ENCODE data around the gene LCP1.
"Not testable (repeated sequence)": the region's sequence is repeated elsewhere in the genome, so short reads cannot be mapped to it uniquely, and the experiment has no call there.

Gene LCP1

DNA sequence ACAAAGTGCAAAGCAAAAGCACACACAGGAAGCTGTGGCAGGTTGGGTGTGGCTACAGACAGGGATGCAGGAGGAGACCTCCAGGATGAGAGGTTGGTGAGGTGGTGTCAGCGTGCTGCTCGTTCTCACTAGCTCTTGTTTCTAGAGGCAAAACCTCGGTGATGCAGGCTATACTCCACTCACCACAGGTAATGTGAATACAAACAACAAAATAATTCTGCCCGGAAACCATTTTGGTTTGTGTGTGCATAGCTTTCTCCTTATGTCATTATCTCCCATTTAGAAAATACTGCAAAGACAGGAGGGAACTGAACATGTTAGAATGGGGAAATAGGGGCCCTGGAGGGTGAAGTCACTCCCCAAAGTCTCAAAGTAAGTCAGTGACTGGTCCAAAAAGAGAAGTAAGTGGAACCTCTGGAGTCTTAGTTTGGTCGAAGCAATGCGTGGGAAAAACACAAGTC, 9.4 kb downstream of the LCP1 start:
- DNase-seq: no peak
- Mint-ChIP-seq H3K4me3 (peak overlapping the region; percentile 97), H3K9me3 (no peaks in the 10 kb centered on the region), H3K36me3 (ENCODE audit: low read depth) (peaks cover 99% of the 10 kb centered on the region), H3K27me3 (no peaks in the 10 kb centered on the region), H3K4me1 (ENCODE audit: low read depth) (peaks cover 96% of the 10 kb centered on the region), H3K27ac (peak overlapping the region; percentile 98)

DNA sequence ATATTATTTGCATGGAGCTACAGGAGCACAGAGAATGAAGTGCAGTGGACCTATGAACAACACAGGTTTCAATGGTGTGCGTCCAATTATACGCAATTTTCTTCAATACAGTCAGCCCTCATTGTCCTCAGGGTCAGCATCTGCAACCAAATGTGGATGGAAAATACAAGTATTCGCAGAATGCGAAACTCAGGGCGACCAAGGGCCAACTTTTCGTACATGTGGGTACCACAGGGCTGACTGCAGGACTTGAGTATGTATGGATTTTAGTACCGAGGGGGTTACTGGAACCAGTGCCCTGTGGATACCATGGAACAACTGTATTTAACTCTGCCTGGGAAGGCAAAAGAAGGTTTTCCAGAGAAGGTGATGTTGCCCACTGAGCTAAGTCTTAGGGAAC, 10.2 kb downstream of the LCP1 start:
- DNase-seq: no peak
- peak overlapping the region; percentile 98 for H3K27ac Mint-ChIP-seq
- no peaks in the 10 kb centered on the region for H3K27me3 Mint-ChIP-seq
- peak overlapping the region; percentile 97 for H3K4me3 Mint-ChIP-seq
- H3K9me3 Mint-ChIP-seq: no peaks in the 10 kb centered on the region
- H3K4me1 Mint-ChIP-seq (ENCODE audit: low read depth): peaks cover 98% of the 10 kb centered on the region
- H3K36me3 Mint-ChIP-seq (ENCODE audit: low read depth): peaks cover 98% of the 10 kb centered on the region

DNA sequence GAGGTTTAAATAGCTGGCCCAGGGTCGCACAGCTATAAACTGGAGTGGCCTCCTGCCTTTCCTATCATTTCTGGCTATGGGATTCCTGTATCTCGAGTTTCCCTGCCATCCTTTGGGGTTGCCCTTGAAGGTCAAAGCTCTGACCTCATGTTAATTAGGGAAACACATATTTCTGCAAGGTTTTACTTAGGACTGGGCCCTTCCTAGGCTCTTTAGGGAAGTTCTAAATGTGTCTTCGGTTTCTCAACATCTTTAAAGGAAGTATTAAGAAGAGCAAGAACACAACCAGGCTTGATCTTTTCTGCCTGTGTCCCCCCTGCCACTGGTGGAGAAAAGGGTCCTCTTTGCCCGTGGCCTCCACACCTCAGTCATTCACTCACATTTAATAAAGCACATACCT, 10.8 kb downstream of the LCP1 start:
- peak overlapping the region; percentile 97 for H3K4me3 Mint-ChIP-seq
- peaks cover 94% of the 10 kb centered on the region for H3K36me3 Mint-ChIP-seq (ENCODE audit: low read depth)
- peak overlapping the region; percentile 98 for H3K27ac Mint-ChIP-seq
- no peaks in the 10 kb centered on the region for H3K27me3 Mint-ChIP-seq
- no peak for DNase-seq
- H3K4me1 Mint-ChIP-seq (ENCODE audit: low read depth): peaks cover 98% of the 10 kb centered on the region
- H3K9me3 Mint-ChIP-seq: no peaks in the 10 kb centered on the region

DNA sequence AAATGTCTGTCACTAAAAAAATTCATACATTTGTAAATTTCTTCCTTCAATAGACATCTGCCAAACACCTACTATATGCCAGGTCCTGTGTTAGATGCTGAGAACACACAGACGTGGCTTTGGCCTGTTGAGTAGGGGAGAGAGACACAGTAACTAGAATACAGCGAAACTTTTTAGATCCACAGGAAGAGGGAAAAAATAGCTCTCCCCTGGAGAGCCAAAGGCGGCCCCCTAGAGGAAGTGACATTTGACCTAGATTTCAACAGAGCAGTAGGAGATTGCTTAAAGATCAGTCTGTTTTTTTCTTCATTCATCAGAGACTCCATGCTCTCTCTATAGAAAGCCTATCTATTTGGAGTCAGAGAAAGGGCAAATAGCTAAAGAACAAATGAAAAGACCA, 11.3 kb downstream of the LCP1 start:
- peaks cover 89% of the 10 kb centered on the region for H3K36me3 Mint-ChIP-seq (ENCODE audit: low read depth)
- DNase-seq: no peak

DNA sequence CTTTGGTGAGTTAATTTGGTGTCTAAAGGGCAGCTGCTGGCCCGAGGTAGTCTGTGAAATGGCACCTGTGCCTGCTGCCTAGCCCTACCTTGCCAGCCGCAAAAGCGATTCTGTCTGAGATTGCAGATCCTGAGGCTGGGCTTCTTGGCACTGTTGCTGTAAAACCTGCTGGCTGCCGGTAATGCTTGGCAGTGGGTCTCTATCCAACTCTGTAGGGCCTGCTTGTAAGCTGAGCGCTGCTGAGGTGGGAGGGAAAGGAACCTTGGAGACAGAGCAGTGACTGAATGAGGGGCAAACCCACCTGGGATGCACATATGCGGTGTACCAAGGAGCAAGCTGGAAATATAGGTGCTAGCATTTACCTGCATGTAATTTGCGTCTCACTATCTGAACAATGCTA, 11.7 kb downstream of the LCP1 start:
- Mint-ChIP-seq H3K36me3 (ENCODE audit: low read depth) (peaks cover 84% of the 10 kb centered on the region), H3K27ac (peak overlapping the region; percentile 98), H3K27me3 (no peaks in the 10 kb centered on the region), H3K9me3 (no peaks in the 10 kb centered on the region), H3K4me1 (ENCODE audit: low read depth) (peaks cover 96% of the 10 kb centered on the region), H3K4me3 (peak overlapping the region; percentile 97)
- no peak for DNase-seq

More for the DNA sequence above, 11.3 kb downstream of the LCP1 start:
- Mint-ChIP-seq H3K4me3 (peak overlapping the region; percentile 97), H3K27ac (peak overlapping the region; percentile 98), H3K4me1 (ENCODE audit: low read depth) (peaks cover 97% of the 10 kb centered on the region), H3K27me3 (no peaks in the 10 kb centered on the region), H3K9me3 (no peaks in the 10 kb centered on the region)

DNA sequence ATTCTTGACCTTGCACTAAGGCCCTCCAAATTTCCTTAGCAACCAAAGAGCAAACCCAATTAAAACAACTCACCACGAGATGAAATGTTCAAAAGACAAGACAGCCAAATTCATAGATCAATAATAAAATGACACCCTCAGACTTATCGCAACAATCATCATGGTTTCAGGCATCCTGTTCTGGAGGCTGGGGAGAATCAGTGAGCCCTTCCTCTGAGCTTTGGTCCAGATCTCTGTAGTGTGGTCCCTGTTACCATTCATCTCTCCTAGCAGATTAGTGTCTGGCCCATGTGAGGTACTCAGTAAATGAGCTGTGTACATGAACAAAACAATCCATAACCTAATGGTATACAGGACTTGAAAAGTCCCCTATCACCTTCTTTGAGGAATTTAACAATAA, 12.2 kb downstream of the LCP1 start:
- Mint-ChIP-seq H3K9me3 (no peaks in the 10 kb centered on the region), H3K36me3 (ENCODE audit: low read depth) (peaks cover 81% of the 10 kb centered on the region), H3K27ac (peak overlapping the region; percentile 98), H3K4me3 (peak overlapping the region; percentile 97), H3K27me3 (no peaks in the 10 kb centered on the region), H3K4me1 (ENCODE audit: low read depth) (peaks cover 95% of the 10 kb centered on the region)
- DNase-seq: no peak

DNA sequence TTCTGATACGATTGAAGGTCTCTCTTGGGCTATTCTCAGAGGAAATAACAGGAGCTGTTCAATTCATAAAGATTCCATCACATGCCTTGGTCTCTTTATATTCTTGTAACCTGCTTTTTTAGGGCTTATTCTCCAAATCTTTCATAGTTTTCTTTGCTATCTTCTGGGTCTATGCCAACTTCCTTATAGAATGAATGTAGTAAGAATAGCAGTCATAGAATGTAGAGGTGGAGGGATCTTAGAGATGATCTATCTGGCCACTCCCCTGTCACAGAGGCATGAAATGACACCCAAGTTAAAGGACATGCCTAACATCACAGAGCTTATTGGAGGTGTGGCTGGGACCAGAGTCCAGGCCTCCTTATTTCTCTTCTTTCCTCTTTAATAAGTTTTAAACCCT, 13.2 kb downstream of the LCP1 start:
- no peaks in the 10 kb centered on the region for H3K9me3 Mint-ChIP-seq
- peak overlapping the region; percentile 98 for H3K27ac Mint-ChIP-seq
- peaks cover 97% of the 10 kb centered on the region for H3K4me1 Mint-ChIP-seq (ENCODE audit: low read depth)
- H3K27me3 Mint-ChIP-seq: no peaks in the 10 kb centered on the region
- H3K4me3 Mint-ChIP-seq: peak overlapping the region; percentile 97
- peaks cover 81% of the 10 kb centered on the region for H3K36me3 Mint-ChIP-seq (ENCODE audit: low read depth)
- DNase-seq: no peak

DNA sequence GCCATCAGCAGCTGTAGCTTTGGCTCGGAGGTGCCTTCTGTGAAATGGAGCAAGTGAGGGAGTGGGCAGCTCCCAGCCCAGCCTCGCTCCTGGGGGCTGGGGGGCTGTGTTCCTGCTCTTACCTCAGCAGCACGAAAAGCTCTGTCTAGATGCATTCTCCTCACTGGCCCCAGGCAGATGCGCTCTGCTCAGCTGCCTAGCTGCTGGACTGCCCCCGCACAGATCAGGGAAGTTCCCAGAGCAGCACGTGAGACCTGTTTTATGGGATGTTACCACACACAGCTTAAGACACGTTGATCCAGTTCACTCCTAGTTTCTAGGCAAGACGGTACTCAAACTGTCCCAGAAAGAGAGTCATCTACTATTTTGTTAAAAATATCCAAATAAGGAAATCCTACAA, 13.6 kb downstream of the LCP1 start:
- no peaks in the 10 kb centered on the region for H3K9me3 Mint-ChIP-seq
- peaks cover 81% of the 10 kb centered on the region for H3K36me3 Mint-ChIP-seq (ENCODE audit: low read depth)
- peak; percentile 65 for DNase-seq
- peaks cover 94% of the 10 kb centered on the region for H3K4me1 Mint-ChIP-seq (ENCODE audit: low read depth)
- peak overlapping the region; percentile 98 for H3K27ac Mint-ChIP-seq
- H3K4me3 Mint-ChIP-seq: peak overlapping the region; percentile 97
- H3K27me3 Mint-ChIP-seq: no peaks in the 10 kb centered on the region

DNA sequence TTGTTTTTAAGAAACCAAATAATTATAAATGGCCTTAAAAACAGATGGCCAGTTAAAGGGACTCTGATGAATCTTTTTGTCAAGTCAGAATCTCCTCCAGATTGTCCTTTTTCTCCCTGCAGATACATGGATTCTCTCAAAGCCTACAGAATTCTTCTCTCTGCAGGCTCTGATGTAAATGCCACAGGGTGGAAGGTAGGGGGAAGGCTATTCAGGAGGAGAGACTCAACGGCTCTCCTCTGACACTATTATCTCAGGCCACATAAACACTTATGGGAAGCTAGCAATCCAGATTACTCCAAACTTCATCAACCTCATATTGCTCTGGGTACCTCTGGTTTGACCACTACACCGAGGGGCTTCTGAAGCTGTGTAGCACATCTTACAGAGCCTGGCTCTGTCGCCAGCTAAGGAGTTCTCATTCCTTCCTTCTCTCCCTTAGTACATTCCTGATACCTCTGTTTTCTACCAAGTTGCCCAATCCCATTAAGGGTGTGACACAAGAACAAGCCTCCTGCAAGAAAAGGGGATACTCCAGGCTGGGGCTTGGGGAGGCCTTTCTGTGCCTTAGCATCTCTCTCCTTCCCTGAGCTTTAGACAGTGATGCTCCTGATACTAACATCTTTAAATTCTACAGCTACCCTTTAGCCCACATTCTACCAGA, 14.9 kb downstream of the LCP1 start:
- Mint-ChIP-seq H3K4me1 (ENCODE audit: low read depth) (peaks cover 89% of the 10 kb centered on the region), H3K27me3 (no peaks in the 10 kb centered on the region), H3K27ac (peak overlapping the region; percentile 98), H3K36me3 (ENCODE audit: low read depth) (peaks cover 77% of the 10 kb centered on the region), H3K9me3 (no peaks in the 10 kb centered on the region), H3K4me3 (peak overlapping the region; percentile 97)
- no peak for DNase-seq

DNA sequence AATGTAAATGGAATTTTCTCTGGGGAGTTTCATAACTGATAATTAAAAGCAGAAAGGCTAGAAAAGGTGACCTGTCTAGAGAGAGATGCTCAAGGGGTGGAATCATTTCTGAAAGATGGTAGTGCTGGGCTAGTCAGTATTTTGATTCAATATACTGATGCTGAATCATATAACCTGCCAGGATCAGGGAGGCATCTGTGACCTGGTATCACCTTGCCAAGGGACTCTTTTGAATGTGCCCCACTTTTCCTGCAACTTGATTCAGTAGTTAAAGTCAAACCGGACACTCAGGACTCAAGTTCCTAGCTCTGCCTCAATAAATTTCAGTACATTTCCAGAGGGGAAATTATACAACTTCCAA, 15.8 kb downstream of the LCP1 start:
- Mint-ChIP-seq H3K9me3 (no peaks in the 10 kb centered on the region), H3K27me3 (no peaks in the 10 kb centered on the region), H3K36me3 (ENCODE audit: low read depth) (peaks cover 75% of the 10 kb centered on the region), H3K4me1 (ENCODE audit: low read depth) (peaks cover 88% of the 10 kb centered on the region), H3K27ac (peak overlapping the region; percentile 98), H3K4me3 (peak overlapping the region; percentile 97)
- no peak for DNase-seq

DNA sequence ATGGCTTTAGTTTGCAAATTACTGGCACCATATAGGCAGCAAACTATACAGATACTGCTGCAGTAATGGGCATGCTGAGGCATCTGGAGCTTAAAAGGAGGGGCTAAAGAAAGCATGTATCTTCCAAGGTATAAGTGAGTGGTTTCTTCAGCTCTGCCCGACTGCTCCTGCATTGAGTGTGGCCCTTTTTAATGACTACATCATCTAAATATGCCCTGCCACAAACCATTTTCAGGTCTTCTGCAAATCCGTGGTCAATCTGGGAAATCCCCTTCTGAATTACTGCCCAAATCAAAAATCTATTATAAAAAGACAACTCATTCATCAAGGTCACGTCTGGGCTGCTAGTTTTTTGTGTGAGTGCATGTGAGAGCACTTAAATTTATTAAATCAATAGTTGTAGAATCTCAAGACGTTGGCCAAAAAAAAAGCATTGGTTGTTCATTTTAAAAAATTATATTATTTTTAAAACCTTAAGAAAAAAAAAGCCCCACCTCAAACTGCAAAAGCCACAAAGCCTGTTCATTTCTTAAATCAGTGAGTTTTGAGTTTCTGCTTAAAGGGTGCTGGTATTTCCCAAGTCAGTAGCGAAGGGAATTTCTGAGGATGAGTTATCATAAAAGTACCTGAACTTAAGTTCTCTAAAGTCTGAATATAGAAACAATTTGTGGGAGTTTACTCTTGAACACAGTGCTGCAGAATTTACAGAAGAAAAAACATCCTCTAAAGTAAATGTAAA, 16.3 kb downstream of the LCP1 start:
- Mint-ChIP-seq H3K27ac (peak overlapping the region; percentile 98), H3K4me3 (peak overlapping the region; percentile 97), H3K36me3 (ENCODE audit: low read depth) (peaks cover 70% of the 10 kb centered on the region), H3K27me3 (no peaks in the 10 kb centered on the region), H3K9me3 (no peaks in the 10 kb centered on the region), H3K4me1 (ENCODE audit: low read depth) (peaks cover 87% of the 10 kb centered on the region)
- no peak for DNase-seq

DNA sequence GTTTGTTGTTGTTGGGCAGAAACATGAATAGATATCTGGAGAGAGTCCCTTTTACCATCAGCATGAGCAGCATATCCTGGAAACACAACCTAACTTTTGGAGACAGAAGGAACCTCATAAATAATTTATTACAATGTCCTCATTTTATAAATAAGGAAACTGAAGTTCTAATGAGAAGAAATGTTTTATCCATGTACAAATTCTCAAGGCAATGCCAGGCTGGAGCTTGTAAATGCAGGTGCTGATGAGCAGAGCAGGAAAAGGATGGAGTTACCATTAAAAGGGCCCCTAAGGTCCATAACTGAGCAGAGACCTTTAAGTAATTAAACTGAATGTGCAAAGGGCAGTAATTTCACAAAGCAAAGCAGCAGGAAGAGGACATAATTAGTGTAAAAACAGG, 17.3 kb downstream of the LCP1 start:
- Mint-ChIP-seq H3K27me3 (no peaks in the 10 kb centered on the region), H3K9me3 (no peaks in the 10 kb centered on the region), H3K4me3 (peak overlapping the region; percentile 49), H3K27ac (peak overlapping the region; percentile 88), H3K36me3 (ENCODE audit: low read depth) (peaks cover 70% of the 10 kb centered on the region), H3K4me1 (ENCODE audit: low read depth) (peaks cover 87% of the 10 kb centered on the region)
- no peak for DNase-seq

DNA sequence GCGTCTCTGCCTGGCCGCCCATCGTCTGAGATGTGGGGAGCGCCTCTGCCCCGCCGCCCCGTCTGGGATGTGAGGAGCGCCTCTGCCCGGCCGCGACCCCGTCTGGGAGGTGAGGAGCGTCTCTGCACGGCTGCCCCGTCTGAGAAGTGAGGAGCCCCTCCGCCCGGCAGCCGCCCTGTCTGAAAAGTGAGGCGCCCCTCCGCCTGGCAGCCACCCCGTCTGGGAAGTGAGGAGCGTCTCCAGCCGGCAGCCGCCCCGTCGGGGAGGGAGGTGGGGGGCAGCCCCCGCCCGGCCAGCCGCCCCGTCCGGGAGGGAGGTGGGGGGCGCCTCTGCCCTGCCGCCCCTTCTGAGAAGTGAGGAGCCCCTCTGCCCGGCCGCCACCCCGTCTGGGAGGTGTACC, 19.2 kb downstream of the LCP1 start:
- peaks cover 86% of the 10 kb centered on the region for H3K4me1 Mint-ChIP-seq (ENCODE audit: low read depth)
- DNase-seq, H3K9me3 Mint-ChIP-seq, H3K4me3 Mint-ChIP-seq, H3K27me3 Mint-ChIP-seq: not testable (repeated sequence)
- H3K36me3 Mint-ChIP-seq (ENCODE audit: low read depth): peaks cover 70% of the 10 kb centered on the region
- H3K27ac Mint-ChIP-seq: peak overlapping the region; percentile 56

DNA sequence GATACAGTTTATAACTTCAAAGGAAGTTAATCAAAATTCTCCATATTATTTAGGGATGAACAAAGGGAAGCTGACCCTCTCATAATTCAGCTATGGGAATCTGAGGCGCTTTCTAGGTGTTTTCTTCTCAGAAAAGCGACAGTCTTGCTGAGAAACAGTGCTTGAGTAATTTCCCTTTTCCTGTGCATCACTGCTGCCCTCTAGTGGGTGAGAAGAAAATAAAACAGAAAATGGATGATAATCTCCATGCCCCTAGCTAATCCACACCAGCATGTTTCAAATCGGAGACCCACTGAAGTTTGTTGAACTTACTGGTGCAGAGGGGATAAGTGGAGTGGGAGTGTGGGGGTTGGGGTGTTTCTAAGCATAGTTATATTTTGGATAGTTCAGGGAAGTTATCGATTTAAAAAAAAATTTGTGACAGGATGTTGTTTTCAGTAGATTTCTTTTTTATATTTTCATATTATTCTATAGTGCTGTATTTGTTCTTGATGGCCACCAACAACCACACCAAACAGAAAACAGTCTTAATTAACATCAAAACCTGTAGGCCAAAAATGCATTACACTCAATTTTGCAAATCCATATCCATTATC, 21.4 kb downstream of the LCP1 start:
- Mint-ChIP-seq H3K27me3 (no peaks in the 10 kb centered on the region), H3K36me3 (ENCODE audit: low read depth) (peaks cover 80% of the 10 kb centered on the region), H3K4me3 (peak overlapping the region; percentile 68), H3K4me1 (ENCODE audit: low read depth) (peaks cover 74% of the 10 kb centered on the region), H3K9me3 (no peaks in the 10 kb centered on the region), H3K27ac (peak overlapping the region; percentile 93)
- DNase-seq: no peak

DNA sequence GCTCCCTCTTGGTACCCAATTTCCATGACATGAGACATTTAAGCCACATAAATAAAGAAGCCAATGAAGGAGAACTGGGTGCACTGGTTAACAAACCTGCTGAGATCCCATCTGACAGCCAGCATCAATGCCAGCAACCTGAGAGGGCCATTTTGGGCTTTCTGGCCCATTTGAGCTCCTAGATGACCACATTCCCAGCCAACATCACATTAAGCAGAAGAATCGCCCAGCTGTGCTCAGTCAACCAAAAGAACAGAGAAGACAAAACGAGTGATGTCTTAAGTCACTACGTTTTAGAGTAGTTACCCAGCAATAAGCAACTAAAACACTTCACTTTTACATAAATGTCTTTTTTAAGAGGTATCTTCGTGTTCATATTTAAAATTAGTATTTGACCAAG, 21.9 kb downstream of the LCP1 start:
- Mint-ChIP-seq H3K36me3 (ENCODE audit: low read depth) (peaks cover 85% of the 10 kb centered on the region), H3K9me3 (no peaks in the 10 kb centered on the region), H3K27me3 (no peaks in the 10 kb centered on the region), H3K27ac (peak overlapping the region; percentile 93), H3K4me1 (ENCODE audit: low read depth) (peaks cover 72% of the 10 kb centered on the region), H3K4me3 (peak overlapping the region; percentile 68)
- DNase-seq: no peak

All from activated T-cell treated with anti-CD3 and anti-CD28 coated beads, Interleukin-2, amount 50 U/mL, for 24 hours (primary cell).